ENCODE measurements around the gene CD82. TPM values are rescaled to one million over a fixed set of nuclear protein-coding genes. Genes with fewer than 3 reads are reported as not detected.

The CD82 gene
- total and polyA plus RNA-seq, 2 of the 8 experiments (the other 6 are each of a cell fraction or from before 2014, with no cell fraction given) = 7.9 to 10.3 TPM

- TF ChIP-seq ATF3 (IDR thresholded peaks at IDR 0.05; ENCODE audit: insufficient read depth, low read depth, low read length) = no peak
Measured at GRCh38 chr11:44562845-44563460, 2.5 kb upstream of the CD82 start (continued).
